Testis (tissue), 2 donors: Measurements from ENCODE around the gene TRMT2A.

ENCODE experiments used
- CTCF ChIP-seq, 3 experiments: fragments of 450-650 bp in 2 of 3; fragments of 200-600 bp in 1 of 3; sonication (generic) in 1 of 3; IDR thresholded peaks; one replicate each; pipeline ENCODE4 v1.5.1; 2016 to 2019; ENCODE audit warnings: antibody characterized with exemption in 3 of 3, mild to moderate bottlenecking in 2 of 3, moderate library complexity in 1 of 3
- POLR2A ChIP-seq: fragments of 450-650 bp; IDR thresholded peaks from one replicate; pipeline ENCODE4 v1.6.1; 2017; ENCODE audit warnings: antibody characterized with exemption, mild to moderate bottlenecking, moderate library complexity

- TF ChIP-seq POLR2A (no peak), CTCF (IDR thresholded peaks at IDR 0.05) (no peak)
Measured at GRCh38 chr22:20146777-20147176, 29.8 kb upstream of the TRMT2A start.
